ENCODE measurements around the gene OCSTAMP. TPM values are rescaled to one million over a fixed set of nuclear protein-coding genes. Genes with fewer than 3 reads are reported as not detected.

The OCSTAMP gene
- total RNA-seq, 1 donor from 2014 or later, result not detected

GRCh38 chr20:46580613-46581205 is 30.3 kb upstream of the OCSTAMP start:
- TF ChIP-seq CTCF (IDR thresholded peaks at IDR 0.05; ENCODE audit: partially characterized antibody, unreplicated experiment), result no peak
- Mint-ChIP-seq H3K9me3 (ENCODE audit: unreplicated experiment) (no peaks in the 10 kb centered on the region), H3K4me3 (ENCODE audit: unreplicated experiment) (no peak overlapping the region), H3K4me1 (ENCODE audit: low read depth, unreplicated experiment) (peaks cover 2% of the 10 kb centered on the region), H3K27me3 (ENCODE audit: unreplicated experiment) (peaks cover 2% of the 10 kb centered on the region), H3K36me3 (ENCODE audit: unreplicated experiment) (peaks cover 8% of the 10 kb centered on the region), H3K27ac (ENCODE audit: unreplicated experiment) (no peak overlapping the region)
- DNase-seq, result no peak

- no peaks in the 10 kb centered on the region for H3K4me1 Mint-ChIP-seq (ENCODE audit: low read depth, unreplicated experiment)
- no peak for DNase-seq
- peaks cover 8% of the 10 kb centered on the region for H3K36me3 Mint-ChIP-seq (ENCODE audit: unreplicated experiment)
- H3K27ac Mint-ChIP-seq (ENCODE audit: unreplicated experiment), result no peak overlapping the region
- peaks cover 2% of the 10 kb centered on the region for H3K27me3 Mint-ChIP-seq (ENCODE audit: unreplicated experiment)
- no peak for TF ChIP-seq CTCF (IDR thresholded peaks at IDR 0.05; ENCODE audit: partially characterized antibody, unreplicated experiment)
- no peak overlapping the region for H3K4me3 Mint-ChIP-seq (ENCODE audit: unreplicated experiment)
- no peaks in the 10 kb centered on the region for H3K9me3 Mint-ChIP-seq (ENCODE audit: unreplicated experiment)
Measured at GRCh38 chr20:46578745-46579144, 28.3 kb upstream of the OCSTAMP start.

GRCh38 chr20:46576774-46577395 is 26.4 kb upstream of the OCSTAMP start:
- Mint-ChIP-seq H3K27ac (ENCODE audit: unreplicated experiment) (no peak overlapping the region), H3K36me3 (ENCODE audit: unreplicated experiment) (peaks cover 8% of the 10 kb centered on the region), H3K4me3 (ENCODE audit: unreplicated experiment) (no peak overlapping the region), H3K9me3 (ENCODE audit: unreplicated experiment) (no peaks in the 10 kb centered on the region), H3K27me3 (ENCODE audit: unreplicated experiment) (peaks cover 2% of the 10 kb centered on the region), H3K4me1 (ENCODE audit: low read depth, unreplicated experiment) (no peaks in the 10 kb centered on the region)
- DNase-seq, result no peak
- no peak for TF ChIP-seq CTCF (IDR thresholded peaks at IDR 0.05; ENCODE audit: partially characterized antibody, unreplicated experiment)

GRCh38 chr20:46575937-46576461 is 25.5 kb upstream of the OCSTAMP start:
- Mint-ChIP-seq H3K27me3 (ENCODE audit: unreplicated experiment) (peaks cover 7% of the 10 kb centered on the region), H3K9me3 (ENCODE audit: unreplicated experiment) (peaks cover 3% of the 10 kb centered on the region)
- TF ChIP-seq CTCF (IDR thresholded peaks at IDR 0.05; ENCODE audit: partially characterized antibody, unreplicated experiment), result no peak

GRCh38 chr20:46575394-46575793 is 24.9 kb upstream of the OCSTAMP start:
- no peak overlapping the region for H3K4me3 Mint-ChIP-seq (ENCODE audit: unreplicated experiment)
- H3K9me3 Mint-ChIP-seq (ENCODE audit: unreplicated experiment), result peaks cover 3% of the 10 kb centered on the region
- DNase-seq, result no peak

More at GRCh38 chr20:46575937-46576461, 25.5 kb upstream of the OCSTAMP start:
- DNase-seq, result no peak
- no peaks in the 10 kb centered on the region for H3K4me1 Mint-ChIP-seq (ENCODE audit: low read depth, unreplicated experiment)
- H3K36me3 Mint-ChIP-seq (ENCODE audit: unreplicated experiment), result no peaks in the 10 kb centered on the region
- no peak overlapping the region for H3K4me3 Mint-ChIP-seq (ENCODE audit: unreplicated experiment)
- no peak overlapping the region for H3K27ac Mint-ChIP-seq (ENCODE audit: unreplicated experiment)

More at GRCh38 chr20:46575394-46575793, 24.9 kb upstream of the OCSTAMP start:
- H3K4me1 Mint-ChIP-seq (ENCODE audit: low read depth, unreplicated experiment), result no peaks in the 10 kb centered on the region
- H3K27me3 Mint-ChIP-seq (ENCODE audit: unreplicated experiment), result peaks cover 5% of the 10 kb centered on the region
- no peak overlapping the region for H3K27ac Mint-ChIP-seq (ENCODE audit: unreplicated experiment)
- no peaks in the 10 kb centered on the region for H3K36me3 Mint-ChIP-seq (ENCODE audit: unreplicated experiment)
- TF ChIP-seq CTCF (IDR thresholded peaks at IDR 0.05; ENCODE audit: partially characterized antibody, unreplicated experiment), result no peak
